ENCODE data around the gene NUPR2.

NUPR2 gene

DNA sequence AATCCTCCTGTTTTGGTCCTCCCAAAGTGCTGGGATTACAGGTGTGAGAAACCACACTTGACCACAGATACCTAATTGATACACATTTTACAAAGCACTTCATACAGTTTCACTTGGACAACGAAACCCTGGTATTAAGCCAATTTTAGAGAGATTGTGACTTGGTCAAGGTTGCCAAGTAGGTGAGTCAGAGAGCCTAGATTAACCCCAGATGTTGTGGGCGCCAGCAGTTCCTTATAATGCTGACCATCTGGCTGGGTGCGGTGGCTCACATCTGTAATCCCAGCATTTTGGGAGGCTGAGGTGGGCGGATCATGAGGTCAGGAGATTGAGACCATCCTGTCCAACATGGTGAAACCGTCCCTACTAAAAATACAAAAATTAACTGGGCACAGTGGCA lies 18.5 kb downstream of the NUPR2 start:
- Histone ChIP-seq H3K4me1 (ENCODE audit: control insufficient read depth, insufficient read depth, low read length) (no peaks in the 10 kb centered on the region), H3K27ac (ENCODE audit: extremely low read depth, low read depth, low read length) (no peak overlapping the region), H3K4me3 (ENCODE audit: low read depth, low read length) (no peak overlapping the region), H3K9me3 (ENCODE audit: control insufficient read depth, insufficient read depth, low read depth, low read length) (no peaks in the 10 kb centered on the region), H3K36me3 (ENCODE audit: control insufficient read depth in 2 of 2, insufficient read depth in 1 of 2, low read length in 2 of 2) (peaks cover 28 to 35% of the 10 kb centered on the region in 2 experiments)
- TF ChIP-seq, protein P1, sequence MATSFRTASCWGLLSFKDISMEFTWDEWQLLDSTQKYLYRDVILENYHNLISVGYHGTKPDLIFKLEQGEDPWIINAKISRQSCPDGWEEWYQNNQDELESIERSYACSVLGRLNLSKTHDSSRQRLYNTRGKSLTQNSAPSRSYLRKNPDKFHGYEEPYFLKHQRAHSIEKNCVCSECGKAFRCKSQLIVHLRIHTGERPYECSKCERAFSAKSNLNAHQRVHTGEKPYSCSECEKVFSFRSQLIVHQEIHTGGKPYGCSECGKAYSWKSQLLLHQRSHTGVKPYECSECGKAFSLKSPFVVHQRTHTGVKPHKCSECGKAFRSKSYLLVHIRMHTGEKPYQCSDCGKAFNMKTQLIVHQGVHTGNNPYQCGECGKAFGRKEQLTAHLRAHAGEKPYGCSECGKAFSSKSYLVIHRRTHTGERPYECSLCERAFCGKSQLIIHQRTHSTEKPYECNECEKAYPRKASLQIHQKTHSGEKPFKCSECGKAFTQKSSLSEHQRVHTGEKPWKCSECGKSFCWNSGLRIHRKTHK (tag by site-specific recombination; IDR thresholded peaks at IDR 0.05), result no peak
- TF ChIP-seq, protein P2, sequence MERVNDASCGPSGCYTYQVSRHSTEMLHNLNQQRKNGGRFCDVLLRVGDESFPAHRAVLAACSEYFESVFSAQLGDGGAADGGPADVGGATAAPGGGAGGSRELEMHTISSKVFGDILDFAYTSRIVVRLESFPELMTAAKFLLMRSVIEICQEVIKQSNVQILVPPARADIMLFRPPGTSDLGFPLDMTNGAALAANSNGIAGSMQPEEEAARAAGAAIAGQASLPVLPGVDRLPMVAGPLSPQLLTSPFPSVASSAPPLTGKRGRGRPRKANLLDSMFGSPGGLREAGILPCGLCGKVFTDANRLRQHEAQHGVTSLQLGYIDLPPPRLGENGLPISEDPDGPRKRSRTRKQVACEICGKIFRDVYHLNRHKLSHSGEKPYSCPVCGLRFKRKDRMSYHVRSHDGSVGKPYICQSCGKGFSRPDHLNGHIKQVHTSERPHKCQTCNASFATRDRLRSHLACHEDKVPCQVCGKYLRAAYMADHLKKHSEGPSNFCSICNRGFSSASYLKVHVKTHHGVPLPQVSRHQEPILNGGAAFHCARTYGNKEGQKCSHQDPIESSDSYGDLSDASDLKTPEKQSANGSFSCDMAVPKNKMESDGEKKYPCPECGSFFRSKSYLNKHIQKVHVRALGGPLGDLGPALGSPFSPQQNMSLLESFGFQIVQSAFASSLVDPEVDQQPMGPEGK (tag by site-specific recombination; IDR thresholded peaks at IDR 0.05), result no peak
- TF ChIP-seq ZNF747 (tag by site-specific recombination; IDR thresholded peaks at IDR 0.05) (no peak), ZNF596 (tag by site-specific recombination; IDR thresholded peaks at IDR 0.05) (no peak), ZNF48 (tag by site-specific recombination; IDR thresholded peaks at IDR 0.05) (no peak), ZBTB17 (tag by site-specific recombination; IDR thresholded peaks at IDR 0.05) (no peak), BCL11A (tag by site-specific recombination; IDR thresholded peaks at IDR 0.05; ENCODE audit: low read depth) (no peak), ZNF76 (tag by site-specific recombination; IDR thresholded peaks at IDR 0.05; ENCODE audit: borderline replicate concordance, low read depth) (no peak), ZNF544 (tag by site-specific recombination; IDR thresholded peaks at IDR 0.05) (no peak), ZNF239 (tag by site-specific recombination; IDR thresholded peaks at IDR 0.05) (no peak), KLF16 (tag by site-specific recombination; IDR thresholded peaks at IDR 0.05) (no peak)
- TF ChIP-seq, protein P3, sequence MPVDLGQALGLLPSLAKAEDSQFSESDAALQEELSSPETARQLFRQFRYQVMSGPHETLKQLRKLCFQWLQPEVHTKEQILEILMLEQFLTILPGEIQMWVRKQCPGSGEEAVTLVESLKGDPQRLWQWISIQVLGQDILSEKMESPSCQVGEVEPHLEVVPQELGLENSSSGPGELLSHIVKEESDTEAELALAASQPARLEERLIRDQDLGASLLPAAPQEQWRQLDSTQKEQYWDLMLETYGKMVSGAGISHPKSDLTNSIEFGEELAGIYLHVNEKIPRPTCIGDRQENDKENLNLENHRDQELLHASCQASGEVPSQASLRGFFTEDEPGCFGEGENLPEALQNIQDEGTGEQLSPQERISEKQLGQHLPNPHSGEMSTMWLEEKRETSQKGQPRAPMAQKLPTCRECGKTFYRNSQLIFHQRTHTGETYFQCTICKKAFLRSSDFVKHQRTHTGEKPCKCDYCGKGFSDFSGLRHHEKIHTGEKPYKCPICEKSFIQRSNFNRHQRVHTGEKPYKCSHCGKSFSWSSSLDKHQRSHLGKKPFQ (tag by site-specific recombination; IDR thresholded peaks at IDR 0.05), result no peak
- TF ChIP-seq, protein P4, sequence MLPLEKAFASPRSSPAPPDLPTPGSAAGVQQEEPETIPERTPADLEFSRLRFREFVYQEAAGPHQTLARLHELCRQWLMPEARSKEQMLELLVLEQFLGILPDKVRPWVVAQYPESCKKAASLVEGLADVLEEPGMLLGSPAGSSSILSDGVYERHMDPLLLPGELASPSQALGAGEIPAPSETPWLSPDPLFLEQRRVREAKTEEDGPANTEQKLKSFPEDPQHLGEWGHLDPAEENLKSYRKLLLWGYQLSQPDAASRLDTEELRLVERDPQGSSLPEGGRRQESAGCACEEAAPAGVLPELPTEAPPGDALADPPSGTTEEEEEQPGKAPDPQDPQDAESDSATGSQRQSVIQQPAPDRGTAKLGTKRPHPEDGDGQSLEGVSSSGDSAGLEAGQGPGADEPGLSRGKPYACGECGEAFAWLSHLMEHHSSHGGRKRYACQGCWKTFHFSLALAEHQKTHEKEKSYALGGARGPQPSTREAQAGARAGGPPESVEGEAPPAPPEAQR (tag by site-specific recombination; IDR thresholded peaks at IDR 0.05), result no peak
- ChIA-PET POLR2A (interaction anchor here (0.7 kb wide), 1 partner anchor 331 kb away, joined by 3 read pairs; no protein-coding TSS in a partner anchor), CTCF (no interaction called here)

DNA sequence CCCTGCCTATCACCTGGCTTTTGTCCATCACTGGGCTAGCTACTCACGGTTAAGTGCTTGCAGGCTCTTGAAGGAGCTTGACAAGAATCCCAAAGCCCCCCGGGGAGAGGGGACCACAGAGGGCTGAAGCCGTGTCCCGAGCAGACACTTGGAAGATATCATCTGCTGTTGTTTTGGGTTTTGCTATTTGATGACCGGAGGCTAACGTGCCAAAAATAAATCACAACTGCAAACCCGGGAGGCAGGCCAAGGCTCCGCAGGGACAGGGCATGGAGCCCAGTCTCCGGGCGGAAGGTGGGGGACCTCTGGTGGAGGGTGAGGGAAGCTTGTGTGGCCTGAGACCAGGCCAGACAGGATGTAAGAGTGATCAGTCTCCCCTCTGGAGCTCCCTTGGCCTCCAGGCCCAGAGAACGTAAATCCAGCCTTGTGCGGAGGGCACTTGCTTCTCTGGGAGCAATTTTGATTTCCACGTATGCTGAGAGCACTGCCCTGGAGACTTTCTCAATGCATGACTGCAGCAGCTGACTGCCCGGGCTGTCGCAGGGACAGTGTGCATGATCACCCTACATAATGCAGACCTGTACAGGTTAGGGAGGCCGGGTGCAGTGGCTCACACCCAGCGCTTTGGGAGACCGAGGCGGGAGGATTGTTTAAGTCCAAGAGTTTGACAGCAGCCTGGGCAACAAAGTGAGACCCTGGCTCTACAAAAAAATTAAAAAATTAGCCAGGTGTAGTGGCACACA lies 23.3 kb downstream of the NUPR2 start, which contains the start of gene PHKG1:
Gene PHKG1 (minus strand): TSS at position 164 of the 743 bp plus-strand sequence. CDS start 4,011 bp downstream, outside the sequence.
- POLR2A ChIA-PET, result interaction anchor here (0.5 kb wide), 1 partner anchor 194 kb away, joined by 7 read pairs; no protein-coding TSS in a partner anchor
- H3K36me3 ChIP-seq (ENCODE audit: control insufficient read depth in 2 of 2, insufficient read depth in 1 of 2, low read length in 2 of 2), result no peaks in the 10 kb centered on the region; a peak in 1 of 3 replicates
- no peaks in the 10 kb centered on the region for H3K4me1 ChIP-seq (ENCODE audit: control insufficient read depth, insufficient read depth, low read length)
- no peak within 1 kb of the TSS for H3K27ac ChIP-seq (ENCODE audit: extremely low read depth, low read depth, low read length)
- CTCF ChIA-PET, result interaction anchor here (0.5 to 1.0 kb wide), 5 partner anchors 18 to 651 kb away, joined by 3 to 5 read pairs (median 3); no protein-coding TSS in a partner anchor
- H3K9me3 ChIP-seq (ENCODE audit: control insufficient read depth, insufficient read depth, low read depth, low read length), result no peaks in the 10 kb centered on the region
- no peak within 1 kb of the TSS for H3K4me3 ChIP-seq (ENCODE audit: low read depth, low read length)
- no peak for TF ChIP-seq ZNF24 (tag by site-specific recombination; IDR thresholded peaks at IDR 0.05)
- TF ChIP-seq ZNF114 (tag by site-specific recombination; IDR thresholded peaks at IDR 0.05), result no peak
- no peak for TF ChIP-seq OVOL3 (tag by site-specific recombination; IDR thresholded peaks at IDR 0.05)
- no peak for TF ChIP-seq ZNF629 (tag by site-specific recombination; IDR thresholded peaks at IDR 0.05)
- TF ChIP-seq BCL11A (tag by site-specific recombination; IDR thresholded peaks at IDR 0.05; ENCODE audit: low read depth), result no peak
- no peak for TF ChIP-seq ZNF311 (tag by site-specific recombination; IDR thresholded peaks at IDR 0.05; ENCODE audit: borderline replicate concordance)
- TF ChIP-seq ZNF394 (tag by site-specific recombination; IDR thresholded peaks at IDR 0.05; ENCODE audit: borderline replicate concordance), result no peak
- TF ChIP-seq, protein P5, sequence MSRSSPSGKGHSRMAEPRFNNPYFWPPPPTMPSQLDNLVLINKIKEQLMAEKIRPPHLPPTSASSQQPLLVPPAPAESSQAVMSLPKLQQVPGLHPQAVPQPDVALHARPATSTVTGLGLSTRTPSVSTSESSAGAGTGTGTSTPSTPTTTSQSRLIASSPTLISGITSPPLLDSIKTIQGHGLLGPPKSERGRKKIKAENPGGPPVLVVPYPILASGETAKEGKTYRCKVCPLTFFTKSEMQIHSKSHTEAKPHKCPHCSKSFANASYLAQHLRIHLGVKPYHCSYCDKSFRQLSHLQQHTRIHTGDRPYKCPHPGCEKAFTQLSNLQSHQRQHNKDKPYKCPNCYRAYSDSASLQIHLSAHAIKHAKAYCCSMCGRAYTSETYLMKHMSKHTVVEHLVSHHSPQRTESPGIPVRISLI (tag by site-specific recombination; IDR thresholded peaks at IDR 0.05), result no peak
- TF ChIP-seq, protein P6, sequence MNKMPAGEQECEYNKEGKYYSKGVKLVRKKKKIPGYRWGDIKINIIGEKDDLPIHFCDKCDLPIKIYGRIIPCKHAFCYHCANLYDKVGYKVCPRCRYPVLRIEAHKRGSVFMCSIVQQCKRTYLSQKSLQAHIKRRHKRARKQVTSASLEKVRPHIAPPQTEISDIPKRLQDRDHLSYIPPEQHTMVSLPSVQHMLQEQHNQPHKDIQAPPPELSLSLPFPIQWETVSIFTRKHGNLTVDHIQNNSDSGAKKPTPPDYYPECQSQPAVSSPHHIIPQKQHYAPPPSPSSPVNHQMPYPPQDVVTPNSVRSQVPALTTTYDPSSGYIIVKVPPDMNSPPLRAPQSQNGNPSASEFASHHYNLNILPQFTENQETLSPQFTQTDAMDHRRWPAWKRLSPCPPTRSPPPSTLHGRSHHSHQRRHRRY (tag by site-specific recombination; IDR thresholded peaks at IDR 0.05), result no peak
- no peak for TF ChIP-seq ZNF514 (tag by site-specific recombination; IDR thresholded peaks at IDR 0.05)
- TF ChIP-seq SCRT1 (tag by site-specific recombination; IDR thresholded peaks at IDR 0.05; ENCODE audit: borderline replicate concordance), result no peak
- TF ChIP-seq ZNF16 (tag by site-specific recombination; IDR thresholded peaks at IDR 0.05; ENCODE audit: low read depth), result no peak
